Dermis blood vessel endothelial cell (primary cell): ENCODE results near the gene CD300A. TPM values are rescaled to one million over a fixed set of nuclear protein-coding genes. Genes with fewer than 3 reads are reported as not detected.

ENCODE experiments used
- DNase-seq: peaks from one replicate; pipeline ENCODE4 v3.0.0; 2010
- total RNA-seq: library from RNA; depleted of rRNA; stranded (reverse); fragments of >200 nt; gene quantifications from 2 replicates; pipeline ENCODE4 v1.2.3, GENCODE V29; 2014

CD300A gene
- total RNA-seq, 1 donor from 2014 or later = not detected

- no peak for DNase-seq
Observed at GRCh38 chr17:74455821-74456220, 10.6 kb upstream of the CD300A start.

- peak; percentile 80 for DNase-seq
Observed at GRCh38 chr17:74457146-74457819, 9.2 kb upstream of the CD300A start.

GRCh38 chr17:74457820-74458166, 8.6 kb upstream of the CD300A start:
- DNase-seq = no peak

- DNase-seq = no peak
Observed at GRCh38 chr17:74458835-74459234, 7.6 kb upstream of the CD300A start.

- no peak for DNase-seq
Observed at GRCh38 chr17:74459622-74460021, 6.8 kb upstream of the CD300A start.

GRCh38 chr17:74460241-74460640, 6.2 kb upstream of the CD300A start:
- no peak for DNase-seq

GRCh38 chr17:74460996-74461395, 5.4 kb upstream of the CD300A start:
- DNase-seq = no peak

- DNase-seq = no peak
Observed at GRCh38 chr17:74461611-74462010, 4.8 kb upstream of the CD300A start.

GRCh38 chr17:74464730-74465377, 1.6 kb upstream of the CD300A start:
- DNase-seq = no peak

GRCh38 chr17:74465378-74466110, 890 bp upstream of the CD300A start:
- no peak for DNase-seq

GRCh38 chr17:74466828-74467184, 372 bp downstream of the CD300A start:
- DNase-seq = no peak

GRCh38 chr17:74467221-74467951, 952 bp downstream of the CD300A start:
- DNase-seq = no peak

- no peak for DNase-seq
Observed at GRCh38 chr17:74471341-74471740, 4.9 kb downstream of the CD300A start.

GRCh38 chr17:74472890-74473289, 6.5 kb downstream of the CD300A start:
- DNase-seq = no peak

GRCh38 chr17:74473294-74473693, 6.9 kb downstream of the CD300A start:
- DNase-seq = no peak

- DNase-seq = no peak
Observed at GRCh38 chr17:74474043-74474792, 7.8 kb downstream of the CD300A start.

GRCh38 chr17:74475189-74475588, 8.8 kb downstream of the CD300A start:
- no peak for DNase-seq

GRCh38 chr17:74477411-74477810, 11.0 kb downstream of the CD300A start:
- no peak for DNase-seq

- DNase-seq = no peak
Observed at GRCh38 chr17:74478420-74479100, 12.1 kb downstream of the CD300A start.

GRCh38 chr17:74480290-74480689, 13.9 kb downstream of the CD300A start:
- no peak for DNase-seq

GRCh38 chr17:74481621-74482020, 15.2 kb downstream of the CD300A start:
- no peak for DNase-seq

GRCh38 chr17:74484066-74484465, 17.6 kb downstream of the CD300A start:
- no peak for DNase-seq
